ENCODE measurements around the gene INPP5A. TPM values are rescaled to one million over a fixed set of nuclear protein-coding genes. Genes with fewer than 3 reads are reported as not detected.

Gene INPP5A
- total and polyA plus RNA-seq, 2 of the 13 experiments (the other 11 are each of a cell fraction or from before 2014, with no cell fraction given): 17.5 to 37.9 TPM

DNA sequence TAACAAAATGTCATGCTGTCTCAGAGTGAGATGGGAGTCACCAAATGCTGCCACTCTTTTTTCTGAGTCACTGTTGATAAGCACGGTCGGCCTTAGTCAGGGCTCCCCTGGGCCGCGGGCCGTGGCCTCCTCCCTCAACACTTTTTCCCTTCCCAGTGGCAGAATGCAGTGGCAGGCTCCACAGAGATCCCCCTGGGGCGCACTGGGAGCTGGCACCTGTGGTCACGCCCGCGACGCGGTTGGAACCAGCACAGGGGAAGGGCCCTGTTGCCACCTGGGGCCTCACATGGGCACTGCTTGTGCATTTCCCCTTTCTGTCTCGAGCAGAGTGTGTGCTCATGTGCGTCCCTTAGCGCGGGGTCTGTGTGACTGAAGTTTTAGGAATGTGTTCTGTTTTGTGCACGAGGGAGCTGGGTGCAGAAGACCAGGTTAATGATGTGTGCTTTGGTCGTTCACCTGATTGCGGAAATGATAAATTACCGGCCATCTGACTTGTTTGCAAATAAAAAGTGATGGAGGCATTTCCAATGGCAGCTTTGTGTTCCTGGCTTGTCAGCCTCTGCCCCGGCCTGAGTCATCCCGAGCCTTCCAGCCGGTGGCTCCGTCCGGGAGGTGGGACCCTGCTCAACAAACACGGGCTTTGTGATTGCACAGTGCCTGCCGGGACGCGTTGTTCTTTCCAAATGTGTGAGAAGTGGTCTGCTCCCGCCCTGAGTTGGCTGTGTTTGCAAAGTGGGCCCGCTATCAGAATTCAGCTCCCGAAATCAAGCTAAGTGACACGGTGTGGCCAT is 147.7 kb downstream of the INPP5A start (continued):
- TF ChIP-seq CENPBD1 (CRISPR knock-in tag; IDR thresholded peaks at IDR 0.05; ENCODE audit: borderline replicate concordance, low read depth) (no peak), ZFP62 (CRISPR knock-in tag; IDR thresholded peaks at IDR 0.05) (no peak), MATR3 (CRISPR knock-in tag; IDR thresholded peaks at IDR 0.05) (no peak), FOSL1 (CRISPR knock-in tag; IDR thresholded peaks at IDR 0.05; ENCODE audit: borderline replicate concordance) (no peak), CCAR2 (optimal IDR thresholded peaks at IDR 0.05; ENCODE audit: low read depth, low read length) (no peak), FLYWCH1 (CRISPR knock-in tag; IDR thresholded peaks at IDR 0.05) (no peak), EP300 (IDR thresholded peaks at IDR 0.05; ENCODE audit: low read depth in 2 of 2, low read length in 2 of 2) (peak in 1 of 2 experiments; percentile 49; a peak in 1 of 4 replicates), EP300 (CRISPR knock-in tag; IDR thresholded peaks at IDR 0.05; ENCODE audit: borderline replicate concordance) (peak; percentile 67), THYN1 (CRISPR knock-in tag; IDR thresholded peaks at IDR 0.05; ENCODE audit: borderline replicate concordance, low read depth) (no peak), PPARG (CRISPR knock-in tag; conservative IDR thresholded peaks at IDR 0.05) (no peak), ZNF720 (CRISPR knock-in tag; IDR thresholded peaks at IDR 0.05) (no peak), SUZ12 (IDR thresholded peaks at IDR 0.05; ENCODE audit: low read depth, low read length) (no peak), NFE2L1 (CRISPR knock-in tag; IDR thresholded peaks at IDR 0.05; ENCODE audit: borderline replicate concordance) (no peak), ZNF572 (CRISPR knock-in tag; IDR thresholded peaks at IDR 0.05) (no peak), NFKB2 (CRISPR knock-in tag; IDR thresholded peaks at IDR 0.05; ENCODE audit: borderline replicate concordance) (no peak), DR1 (CRISPR knock-in tag; IDR thresholded peaks at IDR 0.05) (no peak; the same call in 1 of the 2 replicates), NR2F1 (CRISPR knock-in tag; IDR thresholded peaks at IDR 0.05) (no peak), HDAC6 (IDR thresholded peaks at IDR 0.05; ENCODE audit: low read depth, low read length) (no peak), ZNF432 (CRISPR knock-in tag; IDR thresholded peaks at IDR 0.05; ENCODE audit: borderline replicate concordance) (no peak)
- TF ChIP-seq, protein P1, sequence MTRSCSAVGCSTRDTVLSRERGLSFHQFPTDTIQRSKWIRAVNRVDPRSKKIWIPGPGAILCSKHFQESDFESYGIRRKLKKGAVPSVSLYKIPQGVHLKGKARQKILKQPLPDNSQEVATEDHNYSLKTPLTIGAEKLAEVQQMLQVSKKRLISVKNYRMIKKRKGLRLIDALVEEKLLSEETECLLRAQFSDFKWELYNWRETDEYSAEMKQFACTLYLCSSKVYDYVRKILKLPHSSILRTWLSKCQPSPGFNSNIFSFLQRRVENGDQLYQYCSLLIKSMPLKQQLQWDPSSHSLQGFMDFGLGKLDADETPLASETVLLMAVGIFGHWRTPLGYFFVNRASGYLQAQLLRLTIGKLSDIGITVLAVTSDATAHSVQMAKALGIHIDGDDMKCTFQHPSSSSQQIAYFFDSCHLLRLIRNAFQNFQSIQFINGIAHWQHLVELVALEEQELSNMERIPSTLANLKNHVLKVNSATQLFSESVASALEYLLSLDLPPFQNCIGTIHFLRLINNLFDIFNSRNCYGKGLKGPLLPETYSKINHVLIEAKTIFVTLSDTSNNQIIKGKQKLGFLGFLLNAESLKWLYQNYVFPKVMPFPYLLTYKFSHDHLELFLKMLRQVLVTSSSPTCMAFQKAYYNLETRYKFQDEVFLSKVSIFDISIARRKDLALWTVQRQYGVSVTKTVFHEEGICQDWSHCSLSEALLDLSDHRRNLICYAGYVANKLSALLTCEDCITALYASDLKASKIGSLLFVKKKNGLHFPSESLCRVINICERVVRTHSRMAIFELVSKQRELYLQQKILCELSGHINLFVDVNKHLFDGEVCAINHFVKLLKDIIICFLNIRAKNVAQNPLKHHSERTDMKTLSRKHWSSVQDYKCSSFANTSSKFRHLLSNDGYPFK (CRISPR knock-in tag; IDR thresholded peaks at IDR 0.05; ENCODE audit: borderline replicate concordance): peak; percentile 54; the same call in 1 of the 2 replicates
- TF ChIP-seq, protein P2, sequence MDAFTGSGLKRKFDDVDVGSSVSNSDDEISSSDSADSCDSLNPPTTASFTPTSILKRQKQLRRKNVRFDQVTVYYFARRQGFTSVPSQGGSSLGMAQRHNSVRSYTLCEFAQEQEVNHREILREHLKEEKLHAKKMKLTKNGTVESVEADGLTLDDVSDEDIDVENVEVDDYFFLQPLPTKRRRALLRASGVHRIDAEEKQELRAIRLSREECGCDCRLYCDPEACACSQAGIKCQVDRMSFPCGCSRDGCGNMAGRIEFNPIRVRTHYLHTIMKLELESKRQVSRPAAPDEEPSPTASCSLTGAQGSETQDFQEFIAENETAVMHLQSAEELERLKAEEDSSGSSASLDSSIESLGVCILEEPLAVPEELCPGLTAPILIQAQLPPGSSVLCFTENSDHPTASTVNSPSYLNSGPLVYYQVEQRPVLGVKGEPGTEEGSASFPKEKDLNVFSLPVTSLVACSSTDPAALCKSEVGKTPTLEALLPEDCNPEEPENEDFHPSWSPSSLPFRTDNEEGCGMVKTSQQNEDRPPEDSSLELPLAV (CRISPR knock-in tag; conservative IDR thresholded peaks at IDR 0.05; ENCODE audit: low read depth): no peak

Measured in HepG2 (cell line).